CD14-positive monocyte (primary cell): Measurements from ENCODE around the gene FXYD4. TPM values are rescaled to one million over a fixed set of nuclear protein-coding genes. Genes with fewer than 3 reads are reported as not detected.

Experiments
- DNase-seq, 3 donors: peaks; one replicate each; pipeline ENCODE4 v3.0.0-alpha.2; 2011 to 2022
- H2AFZ ChIP-seq: 2 replicates; pipeline ENCODE4 v1.6.0; 2012; ENCODE audit warnings: mild to moderate bottlenecking, low read depth, low read length, inconsistent platforms; ENCODE audit not compliant: insufficient read depth, poor library complexity, severe bottlenecking
- H3K27ac ChIP-seq, 2 donors: 1 replicate in 1 of 2; 2 replicates in 1 of 2; pipeline ENCODE4 v1.5.1; 2012 to 2013; ENCODE audit warnings: low read length in 2 of 2, control low read depth in 1 of 2, inconsistent platforms in 1 of 2, low read depth in 1 of 2, mild to moderate bottlenecking in 1 of 2
- H3K27me3 ChIP-seq, 2 donors: one replicate each; pipeline versions ENCODE4 v1.6.0 to v1.6.1; 2011 to 2013; ENCODE audit warnings: low read length in 2 of 2; ENCODE audit not compliant: control insufficient read depth in 2 of 2, insufficient read depth in 2 of 2
- H3K36me3 ChIP-seq, 2 donors: replicated peaks in 1 of 2; 1 replicate in 1 of 2; 2 replicates in 1 of 2; pipeline versions ENCODE4 v1.5.1 to v1.6.1; 2012 to 2013; ENCODE audit warnings: low read length in 2 of 2, control low read depth in 1 of 2, inconsistent platforms in 1 of 2, mild to moderate bottlenecking in 1 of 2; ENCODE audit not compliant: insufficient read depth in 2 of 2, control insufficient read depth in 1 of 2
- H3K4me1 ChIP-seq, 2 donors: 1 replicate in 1 of 2; 2 replicates in 1 of 2; pipeline versions ENCODE4 v1.5.1 to v1.6.1; 2012 to 2013; ENCODE audit warnings: low read length in 2 of 2, control low read depth in 1 of 2, inconsistent platforms in 1 of 2, mild to moderate bottlenecking in 1 of 2, moderate library complexity in 1 of 2; ENCODE audit not compliant: insufficient read depth in 2 of 2, control insufficient read depth in 1 of 2
- H3K4me2 ChIP-seq: replicated peaks from 2 replicates; pipeline ENCODE3; 2012; ENCODE audit warnings: low read length, moderate library complexity, mild to moderate bottlenecking; ENCODE audit not compliant: poor library complexity, severe bottlenecking; ENCODE audit errors: extremely low read depth
- H3K4me3 ChIP-seq, 3 experiments: fragments of 200-600 bp in 1 of 3; sonication (generic) in 1 of 3; replicated peaks in 1 of 3; 1 replicate in 2 of 3; 2 replicates in 1 of 3; pipeline ENCODE4 v1.5.1; 2011 to 2013; ENCODE audit warnings: low read length in 3 of 3, mild to moderate bottlenecking in 3 of 3, control low read depth in 2 of 3, low read depth in 2 of 3, inconsistent platforms in 1 of 3, moderate library complexity in 1 of 3
- H3K79me2 ChIP-seq: 2 replicates; pipeline ENCODE4 v1.6.0; 2012; ENCODE audit warnings: mild to moderate bottlenecking, control low read depth, inconsistent platforms, low read length, moderate library complexity; ENCODE audit not compliant: insufficient read depth
- H3K9ac ChIP-seq: 2 replicates; pipeline ENCODE4 v1.6.0; 2017; ENCODE audit warnings: low read length, mild to moderate bottlenecking; ENCODE audit not compliant: insufficient read depth, poor library complexity, severe bottlenecking
- H3K9me3 ChIP-seq, 2 donors: replicated peaks in 1 of 2; 1 replicate in 1 of 2; 2 replicates in 1 of 2; pipeline versions ENCODE4 v1.5.1 to v1.6.1; 2012 to 2013; ENCODE audit warnings: low read length in 2 of 2, control low read depth in 1 of 2; ENCODE audit not compliant: control insufficient read depth in 1 of 2, insufficient read depth in 1 of 2
- H4K20me1 ChIP-seq: 2 replicates; pipeline ENCODE4 v1.6.0; 2012; ENCODE audit warnings: mild to moderate bottlenecking, low read length, control low read depth, moderate library complexity; ENCODE audit not compliant: insufficient read depth
- H3K27ac Mint-ChIP-seq, 7 donors: one replicate each; pipeline ENCODE4 v1.8.0; 2020; ENCODE audit warnings: mild to moderate bottlenecking in 7 of 7, mixed read lengths in 7 of 7, moderate library complexity in 6 of 7, inconsistent platforms in 2 of 7
- H3K27me3 Mint-ChIP-seq, 3 donors: one replicate each; pipeline ENCODE4 v1.8.0; 2021 to 2022; ENCODE audit warnings: low read depth in 3 of 3, mild to moderate bottlenecking in 3 of 3, mixed read lengths in 3 of 3, moderate library complexity in 3 of 3, inconsistent platforms in 1 of 3
- H3K36me3 Mint-ChIP-seq, 2 donors: one replicate each; pipeline ENCODE4 v1.8.0; 2020; ENCODE audit warnings: mixed read lengths in 2 of 2, inconsistent platforms in 1 of 2, mild to moderate bottlenecking in 1 of 2
- H3K4me1 Mint-ChIP-seq: one replicate; pipeline ENCODE4 v1.8.0; 2020; ENCODE audit warnings: mild to moderate bottlenecking, mixed read lengths
- H3K4me3 Mint-ChIP-seq, 2 donors: one replicate each; pipeline ENCODE4 v1.8.0; 2020; ENCODE audit warnings: mild to moderate bottlenecking in 2 of 2, mixed read lengths in 2 of 2, moderate library complexity in 1 of 2
- H3K9me3 Mint-ChIP-seq, 7 donors: one replicate each; pipeline ENCODE4 v1.8.0; 2020 to 2022; ENCODE audit warnings: mixed read lengths in 7 of 7, mild to moderate bottlenecking in 6 of 7, moderate library complexity in 6 of 7, inconsistent platforms in 2 of 7
- CTCF ChIP-seq: fragments of 200-600 bp; IDR thresholded peaks from one replicate; pipeline ENCODE4 v1.8.0; 2022; ENCODE audit warnings: antibody characterized with exemption, mild to moderate bottlenecking
- WGBS: methylation state at CpG from one replicate; pipeline ENCODE4 v1.1.5; 2013; ENCODE audit warnings: missing lambda C conversion rate; ENCODE audit not compliant: insufficient coverage; 5-methylcytosine and 5-hydroxymethylcytosine counted together
- intact Hi-C, 2 donors: fragments of 100-400 bp; cut with micrococcal nuclease; formaldehyde crosslinking; loops; one replicate each; pipeline versions ENCODE4 v1.15.0 to v1.15.1; 2023
- polyA plus RNA-seq, 3 donors: library from polyadenylated mRNA; depleted of rRNA in 1 of 3; unstranded in 2 of 3; stranded (reverse) in 1 of 3; fragments of 300-500 nt in 2 of 3; fragments of >200 nt in 1 of 3; fragmentation: Illumina TruSeq in 2 of 3; gene quantifications; 1 replicate in 2 of 3; 2 replicates in 1 of 3; pipeline ENCODE4 v1.2.3, GENCODE V29; 2012 to 2021

Gene FXYD4
- polyA plus RNA-seq, 3 donors, result 0.16 TPM; not detected in 2

DNA sequence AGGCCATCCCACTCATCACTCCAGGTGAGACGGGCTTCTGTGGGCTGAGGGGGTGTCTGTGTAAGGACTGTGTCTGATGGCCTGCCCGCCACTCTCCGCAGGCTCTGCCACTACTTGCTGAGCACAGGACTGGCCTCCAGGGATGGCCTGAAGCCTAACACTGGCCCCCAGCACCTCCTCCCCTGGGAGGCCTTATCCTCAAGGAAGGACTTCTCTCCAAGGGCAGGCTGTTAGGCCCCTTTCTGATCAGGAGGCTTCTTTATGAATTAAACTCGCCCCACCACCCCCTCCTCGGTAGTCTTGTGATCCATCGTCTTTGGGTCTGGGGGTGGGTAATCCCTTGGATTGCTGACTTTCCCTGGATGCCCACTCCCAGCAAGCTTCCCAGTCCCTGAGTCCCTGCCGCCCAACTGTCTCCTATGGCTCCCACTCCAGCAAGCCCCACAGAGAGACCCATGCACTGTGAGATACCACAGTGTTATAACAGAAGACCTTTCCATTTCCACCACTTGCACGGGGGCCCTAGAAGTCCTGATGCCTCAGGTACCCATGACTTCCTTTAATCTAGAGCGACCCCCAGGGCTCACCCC is 4.7 kb downstream of the FXYD4 start:
- H3K36me3 Mint-ChIP-seq, result no peaks in the 10 kb centered on the region
- no peak overlapping the region for H2AFZ ChIP-seq
- no peaks in the 10 kb centered on the region for H4K20me1 ChIP-seq
- no peaks in the 10 kb centered on the region for H3K9me3 ChIP-seq
- no peaks in the 10 kb centered on the region for H3K27me3 ChIP-seq
- H3K27ac ChIP-seq, result no peak overlapping the region
- intact Hi-C loops, result no loop called here
- no peak for TF ChIP-seq CTCF
- H3K4me3 Mint-ChIP-seq, result no peak overlapping the region
- H3K9me3 Mint-ChIP-seq, result peaks cover 0 to 5% (median 0%) of the 10 kb centered on the region in 7 donors
- 90% methylated on average over 2 of the region's 9 CpGs for WGBS
- peaks cover 2 to 5% (median 3%) of the 10 kb centered on the region in 3 donors for H3K27me3 Mint-ChIP-seq
- no peak overlapping the region for H3K4me3 ChIP-seq
- no peak for DNase-seq
- H3K9ac ChIP-seq, result no peak overlapping the region
- H3K27ac Mint-ChIP-seq, result peak overlapping the region in 2 of 7 donors; percentile 61 to 81
- H3K4me2 ChIP-seq, result no peak overlapping the region
- H3K4me1 ChIP-seq, result no peaks in the 10 kb centered on the region
- no peaks in the 10 kb centered on the region for H3K79me2 ChIP-seq
- no peaks in the 10 kb centered on the region for H3K4me1 Mint-ChIP-seq
- no peaks in the 10 kb centered on the region for H3K36me3 ChIP-seq

DNA sequence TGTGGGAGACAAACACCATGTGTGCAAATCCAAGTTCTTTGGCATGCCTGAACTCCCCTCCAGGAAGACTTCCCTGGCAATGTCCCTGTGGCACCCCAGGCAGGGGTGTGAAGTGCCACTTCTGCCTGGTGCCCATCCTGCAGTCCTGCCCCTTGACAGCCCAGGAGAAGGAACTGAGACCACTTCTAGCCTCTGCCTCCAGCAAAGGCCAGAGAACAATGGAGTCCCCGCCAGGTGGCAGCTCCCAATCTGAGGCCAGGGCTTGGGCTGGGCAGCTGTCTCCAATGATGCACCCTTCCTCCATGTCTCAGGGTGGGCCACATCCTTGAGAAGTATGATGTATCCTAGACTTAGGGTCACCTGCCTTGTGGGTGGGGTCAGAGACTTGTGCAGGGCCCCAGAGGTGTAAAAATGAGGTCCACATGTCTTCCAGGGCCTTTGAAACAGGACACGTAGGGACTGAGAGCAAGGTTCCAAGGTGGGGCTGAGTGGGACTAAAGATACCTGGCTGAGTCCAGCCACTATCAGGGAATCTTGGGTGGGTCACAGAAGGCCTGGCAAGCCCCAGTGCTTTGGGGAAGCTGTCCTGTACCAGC is 5.5 kb downstream of the FXYD4 start:
- no peak overlapping the region for H3K27ac ChIP-seq
- Mint-ChIP-seq H3K4me1 (no peaks in the 10 kb centered on the region), H3K9me3 (peaks cover 0 to 5% (median 0%) of the 10 kb centered on the region in 7 donors), H3K27me3 (peaks cover 2 to 5% (median 3%) of the 10 kb centered on the region in 3 donors), H3K36me3 (no peaks in the 10 kb centered on the region), H3K4me3 (no peak overlapping the region), H3K27ac (no peak overlapping the region)
- H3K4me2 ChIP-seq, result no peak overlapping the region
- no peaks in the 10 kb centered on the region for H4K20me1 ChIP-seq
- no peaks in the 10 kb centered on the region for H3K9me3 ChIP-seq
- H3K79me2 ChIP-seq, result no peaks in the 10 kb centered on the region
- no peak for DNase-seq
- intact Hi-C loops, result no loop called here
- H3K4me1 ChIP-seq, result no peaks in the 10 kb centered on the region
- H2AFZ ChIP-seq, result peak overlapping the region; percentile 8
- H3K36me3 ChIP-seq, result no peaks in the 10 kb centered on the region
- no peaks in the 10 kb centered on the region for H3K27me3 ChIP-seq
- H3K4me3 ChIP-seq, result no peak overlapping the region
- WGBS, result 81% methylated on average over 2 of the region's 2 CpGs
- no peak for TF ChIP-seq CTCF
- no peak overlapping the region for H3K9ac ChIP-seq
